Lower lobe of right lung (tissue), 2 donors: ENCODE measurements around the gene RNPEPL1. TPM values are rescaled to one million over a fixed set of nuclear protein-coding genes. Genes with fewer than 3 reads are reported as not detected.

Experiments
- ATAC-seq, 2 donors: fragments of 200-7000 bp; cut with Tn5 transposase; one replicate each; pipeline ENCODE4 v1.9.1; 2020 to 2022; ENCODE audit warnings: mild to moderate bottlenecking in 2 of 2, moderate library complexity in 2 of 2
- DNase-seq: peaks from one replicate; pipeline ENCODE4 v3.0.0-alpha.2; 2020
- H3K27ac ChIP-seq: fragments of 200-600 bp; one replicate; pipeline ENCODE4 v1.8.0; 2022
- H3K27me3 ChIP-seq: fragments of 200-600 bp; one replicate; pipeline ENCODE4 v1.8.0; 2022; ENCODE audit warnings: low read depth
- H3K36me3 ChIP-seq: fragments of 200-600 bp; one replicate; pipeline ENCODE4 v1.8.0; 2022; ENCODE audit warnings: mild to moderate bottlenecking
- H3K4me1 ChIP-seq: fragments of 200-600 bp; one replicate; pipeline ENCODE4 v1.8.0; 2022
- H3K4me3 ChIP-seq: fragments of 200-600 bp; one replicate; pipeline ENCODE4 v1.8.0; 2022; ENCODE audit warnings: mild to moderate bottlenecking
- H3K9me3 ChIP-seq: fragments of 200-600 bp; one replicate; pipeline ENCODE4 v1.8.0; 2022
- intact Hi-C: fragments of 100-400 bp; cut with DNase I; formaldehyde crosslinking; loops from one replicate; pipeline ENCODE4 v1.11.0; 2022
- long read RNA-seq: library from polyadenylated mRNA; unstranded; transcript quantifications from one replicate; pipeline ENCODE4 v2.0.0, GENCODE V29; 2021
- total RNA-seq: library from RNA; stranded (reverse); fragmentation: NEBNext Ultra II Directional; extraction: Animal tissue kit (Norgen Biotek cat#: 25700); gene quantifications from one replicate; pipeline ENCODE4 v1.2.1, GENCODE V29; 2021
- TF ChIP-seq, protein P1 (sequence below): fragments of 200-600 bp; IDR thresholded peaks from one replicate; pipeline ENCODE4 v1.8.0; 2022; ENCODE audit warnings: antibody characterized with exemption, mild to moderate bottlenecking
- donor health status: DM: no; HTN: yes; CAD: no; lungs with severe emphysema.

RNPEPL1 gene, protein sequence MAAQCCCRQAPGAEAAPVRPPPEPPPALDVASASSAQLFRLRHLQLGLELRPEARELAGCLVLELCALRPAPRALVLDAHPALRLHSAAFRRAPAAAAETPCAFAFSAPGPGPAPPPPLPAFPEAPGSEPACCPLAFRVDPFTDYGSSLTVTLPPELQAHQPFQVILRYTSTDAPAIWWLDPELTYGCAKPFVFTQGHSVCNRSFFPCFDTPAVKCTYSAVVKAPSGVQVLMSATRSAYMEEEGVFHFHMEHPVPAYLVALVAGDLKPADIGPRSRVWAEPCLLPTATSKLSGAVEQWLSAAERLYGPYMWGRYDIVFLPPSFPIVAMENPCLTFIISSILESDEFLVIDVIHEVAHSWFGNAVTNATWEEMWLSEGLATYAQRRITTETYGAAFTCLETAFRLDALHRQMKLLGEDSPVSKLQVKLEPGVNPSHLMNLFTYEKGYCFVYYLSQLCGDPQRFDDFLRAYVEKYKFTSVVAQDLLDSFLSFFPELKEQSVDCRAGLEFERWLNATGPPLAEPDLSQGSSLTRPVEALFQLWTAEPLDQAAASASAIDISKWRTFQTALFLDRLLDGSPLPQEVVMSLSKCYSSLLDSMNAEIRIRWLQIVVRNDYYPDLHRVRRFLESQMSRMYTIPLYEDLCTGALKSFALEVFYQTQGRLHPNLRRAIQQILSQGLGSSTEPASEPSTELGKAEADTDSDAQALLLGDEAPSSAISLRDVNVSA
- 102 TPM for total RNA-seq
- long read RNA-seq, full-length matches to known transcripts: 160 of 315 reads
- long read RNA-seq, partial matches to known transcripts: 70 of 315 reads
- long read RNA-seq, other reads (novel, unspliced or antisense): 85 of 315 reads

DNA sequence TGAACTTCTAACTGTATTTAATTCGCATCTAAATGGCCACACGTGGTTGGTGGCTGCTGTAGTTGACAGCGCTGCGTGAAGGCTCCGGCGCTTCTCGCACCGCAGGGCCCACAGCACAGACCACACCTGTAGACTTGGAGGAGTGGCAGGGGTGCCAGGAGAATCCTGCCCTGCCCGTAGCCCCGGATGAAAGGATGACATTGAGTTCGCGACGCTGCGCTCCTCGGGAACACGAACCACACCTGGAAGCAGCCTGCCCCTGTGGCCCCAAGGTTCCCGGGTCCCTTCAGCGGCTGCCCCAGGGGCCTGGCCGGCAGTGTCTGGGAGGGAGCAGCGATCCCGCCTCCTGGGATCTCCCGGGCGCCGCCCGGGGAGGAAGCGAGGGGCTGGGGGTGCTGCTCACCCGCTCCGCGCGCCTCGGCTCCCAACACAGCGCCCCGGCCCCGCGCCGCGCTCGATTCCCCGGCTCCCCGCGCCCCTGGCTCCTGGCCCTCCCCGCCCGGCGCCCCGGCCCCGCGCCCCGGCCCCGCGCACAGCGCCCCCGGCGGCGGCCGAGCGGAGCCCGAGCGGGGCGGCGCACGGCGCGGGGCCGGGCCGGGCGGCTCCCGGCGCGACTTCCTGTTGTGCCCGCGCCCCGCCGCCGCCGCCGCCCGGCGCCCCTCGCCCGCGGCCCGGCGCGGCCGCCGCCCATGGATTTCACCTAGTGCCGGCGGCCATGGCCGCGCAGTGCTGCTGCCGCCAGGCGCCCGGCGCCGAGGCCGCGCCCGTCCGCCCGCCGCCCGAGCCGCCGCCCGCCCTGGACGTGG, at the start of gene RNPEPL1:
TSS of gene RNPEPL1 (plus strand) at position 613 of the 806 bp plus-strand sequence. CDS start at position 716, 103 bp downstream.
- peaks cover 63% of the 10 kb centered on the region for H3K4me1 ChIP-seq
- TF ChIP-seq, protein P1, sequence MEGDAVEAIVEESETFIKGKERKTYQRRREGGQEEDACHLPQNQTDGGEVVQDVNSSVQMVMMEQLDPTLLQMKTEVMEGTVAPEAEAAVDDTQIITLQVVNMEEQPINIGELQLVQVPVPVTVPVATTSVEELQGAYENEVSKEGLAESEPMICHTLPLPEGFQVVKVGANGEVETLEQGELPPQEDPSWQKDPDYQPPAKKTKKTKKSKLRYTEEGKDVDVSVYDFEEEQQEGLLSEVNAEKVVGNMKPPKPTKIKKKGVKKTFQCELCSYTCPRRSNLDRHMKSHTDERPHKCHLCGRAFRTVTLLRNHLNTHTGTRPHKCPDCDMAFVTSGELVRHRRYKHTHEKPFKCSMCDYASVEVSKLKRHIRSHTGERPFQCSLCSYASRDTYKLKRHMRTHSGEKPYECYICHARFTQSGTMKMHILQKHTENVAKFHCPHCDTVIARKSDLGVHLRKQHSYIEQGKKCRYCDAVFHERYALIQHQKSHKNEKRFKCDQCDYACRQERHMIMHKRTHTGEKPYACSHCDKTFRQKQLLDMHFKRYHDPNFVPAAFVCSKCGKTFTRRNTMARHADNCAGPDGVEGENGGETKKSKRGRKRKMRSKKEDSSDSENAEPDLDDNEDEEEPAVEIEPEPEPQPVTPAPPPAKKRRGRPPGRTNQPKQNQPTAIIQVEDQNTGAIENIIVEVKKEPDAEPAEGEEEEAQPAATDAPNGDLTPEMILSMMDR: no peak
- H3K9me3 ChIP-seq: no peaks in the 10 kb centered on the region
- DNase-seq: peak; percentile 68
- intact Hi-C loops: no loop called here
- peak within 1 kb of the TSS; percentile 85 for H3K4me3 ChIP-seq
- H3K27ac ChIP-seq: peak within 1 kb of the TSS; percentile 91
- peak; percentile 16 to 20 for ATAC-seq
- H3K27me3 ChIP-seq: no peaks in the 10 kb centered on the region
- H3K36me3 ChIP-seq: peaks cover 12% of the 10 kb centered on the region

DNA sequence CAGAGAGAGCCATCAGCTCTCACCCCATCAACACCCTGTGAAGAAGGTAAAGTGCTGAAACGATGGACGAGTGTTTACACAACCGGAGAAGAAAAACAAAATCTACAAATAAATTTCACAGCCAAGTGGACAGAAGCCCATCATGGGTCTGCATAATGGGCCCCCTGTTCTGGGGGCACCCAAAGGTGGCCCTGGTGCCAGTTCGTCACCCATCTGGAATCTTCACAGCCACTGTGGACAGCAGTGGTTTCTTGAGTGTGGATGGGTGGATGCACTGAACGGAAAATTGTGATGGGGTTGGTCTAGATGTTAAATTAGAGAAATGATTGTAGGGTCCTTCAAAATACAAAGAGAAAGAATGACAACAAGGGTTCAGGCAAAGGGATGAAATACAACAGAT, 49.3 kb upstream of the RNPEPL1 start:
- H3K36me3 ChIP-seq: peaks cover 16% of the 10 kb centered on the region
- TF ChIP-seq, protein P1: no peak
- H3K27me3 ChIP-seq: peaks cover 6% of the 10 kb centered on the region
- no peak overlapping the region for H3K4me3 ChIP-seq
- H3K9me3 ChIP-seq: no peaks in the 10 kb centered on the region
- DNase-seq (no peak), ATAC-seq (no peak)
- no peak overlapping the region for H3K27ac ChIP-seq
- peaks cover 6% of the 10 kb centered on the region for H3K4me1 ChIP-seq
- intact Hi-C loops: no loop called here

DNA sequence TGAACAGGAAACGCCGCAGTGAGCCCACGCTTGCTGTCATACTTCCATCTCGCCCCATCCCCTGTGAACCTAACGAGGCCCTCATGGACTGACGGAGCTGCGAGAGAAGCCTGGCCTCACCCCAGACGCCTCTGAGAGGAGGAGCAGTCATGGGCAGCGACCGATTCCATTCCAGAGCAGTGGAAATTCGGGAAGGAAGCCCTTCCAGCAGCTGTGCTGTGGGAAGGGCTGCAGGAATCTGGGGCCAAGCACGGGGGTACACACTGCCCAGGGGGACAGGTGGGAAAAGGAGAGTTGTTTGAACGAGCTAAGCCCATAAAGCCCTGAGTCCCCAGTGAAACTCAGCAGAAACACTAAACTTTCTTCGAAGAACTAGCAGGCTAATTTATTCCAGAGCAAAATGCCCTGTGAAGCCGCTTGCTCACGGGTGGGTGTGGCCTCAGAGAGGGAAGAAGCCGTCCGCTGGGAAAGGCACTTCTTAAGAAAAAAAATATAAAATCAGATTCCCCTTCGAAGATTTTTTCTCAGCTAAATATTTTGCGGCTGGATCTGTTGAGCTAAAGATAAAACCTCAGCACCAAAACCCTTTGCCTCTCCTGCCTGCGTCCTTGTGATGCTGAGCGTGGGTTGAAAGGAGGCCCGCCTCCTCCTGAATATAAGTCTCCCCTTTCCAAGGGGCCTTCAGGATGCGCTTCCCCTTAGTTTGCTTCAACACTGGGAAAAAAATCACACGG, 48.7 kb upstream of the RNPEPL1 start:
- Histone ChIP-seq H3K27me3 (peaks cover 6% of the 10 kb centered on the region), H3K27ac (no peak overlapping the region), H3K36me3 (peaks cover 22% of the 10 kb centered on the region), H3K4me1 (peaks cover 6% of the 10 kb centered on the region), H3K4me3 (no peak overlapping the region), H3K9me3 (no peaks in the 10 kb centered on the region)
- TF ChIP-seq, protein P1: no peak
- no peak for ATAC-seq
- no peak for DNase-seq
- intact Hi-C loops: no loop called here

DNA sequence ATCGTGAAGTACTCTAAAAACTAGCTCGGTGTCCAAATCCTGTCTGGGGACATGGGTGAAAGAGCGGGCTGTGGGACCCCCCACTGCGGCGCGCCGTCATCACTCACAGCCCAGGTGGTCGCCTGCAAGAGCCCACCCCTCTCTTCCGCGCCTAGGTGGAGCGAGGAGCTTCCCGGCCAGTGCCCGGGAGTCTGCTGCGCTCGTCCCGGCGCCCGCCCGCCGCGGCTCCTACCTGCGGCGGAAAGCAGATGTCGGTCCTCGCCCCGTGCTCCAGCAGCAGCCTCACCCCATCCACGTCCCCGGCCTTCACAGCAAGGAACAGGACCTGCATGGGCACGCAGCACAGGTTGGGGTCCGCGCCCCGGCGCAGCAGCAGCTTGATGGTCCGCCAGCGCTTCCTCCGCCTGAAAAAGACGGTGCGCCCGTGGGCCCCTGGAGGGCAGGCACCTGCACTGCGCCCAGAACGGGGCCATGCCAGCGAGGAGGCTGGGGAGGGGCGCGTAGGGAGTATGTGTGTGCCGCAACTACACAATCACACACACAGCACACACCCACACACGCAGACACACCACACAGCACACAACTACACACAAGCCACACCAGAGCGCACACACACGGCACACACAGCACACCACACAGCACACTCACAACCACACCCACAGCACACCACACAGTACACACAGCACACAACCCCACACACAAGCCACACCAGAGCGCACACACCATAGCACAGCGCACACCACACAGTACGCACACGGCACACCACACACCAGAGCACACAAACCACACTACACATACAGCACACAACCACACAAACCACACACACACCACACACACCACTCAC, 47.9 kb upstream of the RNPEPL1 start:
- no peak overlapping the region for H3K4me3 ChIP-seq
- H3K9me3 ChIP-seq: no peaks in the 10 kb centered on the region
- H3K36me3 ChIP-seq: peaks cover 27% of the 10 kb centered on the region
- H3K4me1 ChIP-seq: peaks cover 6% of the 10 kb centered on the region
- DNase-seq: no peak
- ATAC-seq: peak; percentile 28 to 48
- TF ChIP-seq, protein P1: no peak
- H3K27me3 ChIP-seq: peaks cover 6% of the 10 kb centered on the region
- intact Hi-C loops: no loop called here
- no peak overlapping the region for H3K27ac ChIP-seq
